Mucosa of descending colon (tissue), 3 donors: ENCODE results near the gene SNRPB2. TPM values are rescaled to one million over a fixed set of nuclear protein-coding genes. Genes with fewer than 3 reads are reported as not detected.

ENCODE experiments used
- ATAC-seq: fragments of 200-7000 bp; cut with Tn5 transposase; one replicate; pipeline ENCODE4 v1.9.1; 2020; ENCODE audit warnings: mild to moderate bottlenecking, moderate library complexity
- DNase-seq, 3 donors: peaks; one replicate each; pipeline ENCODE4 v3.0.0-alpha.2; 2020
- H3K36me3 ChIP-seq: fragments of 200-600 bp; one replicate; pipeline ENCODE4 v1.8.0; 2021; ENCODE audit warnings: low read depth, mild to moderate bottlenecking
- H3K4me1 ChIP-seq: fragments of 200-600 bp; one replicate; pipeline ENCODE4 v1.8.0; 2021; ENCODE audit warnings: low read depth, mild to moderate bottlenecking
- H3K4me3 ChIP-seq: fragments of 200-600 bp; one replicate; pipeline ENCODE4 v1.8.0; 2021; ENCODE audit warnings: mild to moderate bottlenecking
- H3K9me3 ChIP-seq: fragments of 200-600 bp; one replicate; pipeline ENCODE4 v1.8.0; 2021; ENCODE audit warnings: mild to moderate bottlenecking
- CTCF ChIP-seq: fragments of 200-600 bp; IDR thresholded peaks from one replicate; pipeline ENCODE4 v1.8.0; 2022; ENCODE audit warnings: antibody characterized with exemption, mild to moderate bottlenecking
- intact Hi-C, 2 donors: fragments of 100-400 bp; cut with DNase I in 1 of 2; cut with micrococcal nuclease in 1 of 2; formaldehyde crosslinking; loops; one replicate each; pipeline versions ENCODE4 v1.11.0 to v1.11.1; 2022; cut with DNase I, micrococcal nuclease
- total RNA-seq, 3 donors: library from RNA; stranded (reverse); fragmentation: NEBNext Ultra II Directional in 2 of 3; extraction: Animal tissue kit (Norgen Biotek cat#: 25700) in 2 of 3; gene quantifications; one replicate each; pipeline versions ENCODE4 v1.2.1 to v1.2.4, GENCODE V29; 2021 to 2023
- donor health status: DM: no; HTN: no; CAD: no; lungs with moderate emphysema.
- donor health status: DM: no; HTN: no; CAD: no.
- donor health status: DM: no; HTN: yes; CAD: no.

The SNRPB2 gene
- total RNA-seq, 3 donors from 2014 or later: 25.7 to 42.1 (median 36.2) TPM

DNA sequence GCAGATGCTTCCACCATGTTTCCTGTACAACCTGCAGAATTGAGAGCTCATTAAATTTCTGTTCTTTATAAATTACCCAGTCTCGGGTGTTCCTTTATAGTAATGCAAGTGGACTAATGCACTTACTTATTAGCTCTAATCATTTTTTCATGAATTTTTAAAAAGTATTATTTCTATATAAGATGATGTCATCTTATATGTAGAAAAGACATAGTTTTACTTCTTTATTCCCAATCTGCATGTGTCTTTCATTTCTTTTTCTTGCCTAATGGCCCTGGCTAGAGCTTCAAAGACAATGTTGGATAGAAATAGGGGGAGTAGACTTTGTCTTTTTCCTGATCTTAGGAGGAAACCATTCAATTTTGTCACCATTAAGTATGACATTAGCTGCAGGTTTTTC, 46.1 kb downstream of the SNRPB2 start:
- intact Hi-C loops: no loop called here
- TF ChIP-seq CTCF: no peak
- Histone ChIP-seq H3K9me3 (no peaks in the 10 kb centered on the region), H3K4me1 (no peaks in the 10 kb centered on the region), H3K4me3 (no peak overlapping the region), H3K36me3 (no peaks in the 10 kb centered on the region)
- ATAC-seq (no peak), DNase-seq (no peak)

DNA sequence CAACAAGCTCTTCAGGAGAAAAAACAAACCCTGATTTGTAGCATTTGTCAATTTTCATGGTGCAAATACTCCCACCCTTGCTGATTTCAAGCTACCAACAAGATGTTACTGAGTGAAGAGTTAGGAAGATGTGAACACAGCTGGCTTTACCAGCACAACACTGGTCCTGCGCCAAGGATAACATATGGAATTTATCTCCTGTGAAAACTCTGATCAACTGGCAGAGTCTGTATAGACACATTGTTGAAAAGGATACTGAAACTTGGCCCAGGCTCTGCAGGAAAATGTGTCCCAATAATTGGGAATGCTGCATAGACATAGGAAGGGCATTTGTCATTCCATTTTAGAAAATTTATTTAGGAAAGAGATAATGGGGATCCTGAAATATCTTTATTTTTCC, 47.3 kb downstream of the SNRPB2 start:
- intact Hi-C loops: no loop called here
- no peak for TF ChIP-seq CTCF
- H3K4me3 ChIP-seq: no peak overlapping the region
- H3K9me3 ChIP-seq: no peaks in the 10 kb centered on the region
- ATAC-seq: no peak
- no peak for DNase-seq
- no peaks in the 10 kb centered on the region for H3K4me1 ChIP-seq
- H3K36me3 ChIP-seq: no peaks in the 10 kb centered on the region

DNA sequence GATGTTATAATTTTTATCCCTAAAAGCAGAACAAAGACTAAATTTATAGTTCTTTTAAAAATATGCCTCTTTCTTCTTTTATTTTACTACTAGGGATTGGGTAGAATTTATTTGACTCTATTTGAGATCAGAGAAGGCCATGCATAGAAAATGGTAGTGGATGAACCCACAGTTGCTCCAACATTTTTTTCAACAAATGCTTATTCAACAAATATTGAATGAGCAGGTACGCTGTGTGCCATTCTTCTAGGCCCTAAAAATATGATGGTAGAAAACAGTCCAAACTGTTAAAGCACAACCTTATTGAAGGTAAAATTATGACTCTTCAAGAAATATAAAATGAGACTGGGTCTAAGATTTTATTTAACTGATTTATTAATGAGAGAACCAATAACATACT, 48.3 kb downstream of the SNRPB2 start:
- H3K4me1 ChIP-seq: no peaks in the 10 kb centered on the region
- no peaks in the 10 kb centered on the region for H3K36me3 ChIP-seq
- DNase-seq (no peak), ATAC-seq (no peak)
- no peaks in the 10 kb centered on the region for H3K9me3 ChIP-seq
- intact Hi-C loops: no loop called here
- TF ChIP-seq CTCF: no peak
- no peak overlapping the region for H3K4me3 ChIP-seq

- Histone ChIP-seq H3K4me1 (no peaks in the 10 kb centered on the region), H3K9me3 (no peaks in the 10 kb centered on the region), H3K4me3 (no peak overlapping the region), H3K36me3 (no peaks in the 10 kb centered on the region)
- intact Hi-C loops: no loop called here
- DNase-seq (no peak), ATAC-seq (no peak)
- TF ChIP-seq CTCF: no peak
These were observed 51.7 kb downstream of the SNRPB2 start for GRCh38 chr20:16781496-16781895.

DNA sequence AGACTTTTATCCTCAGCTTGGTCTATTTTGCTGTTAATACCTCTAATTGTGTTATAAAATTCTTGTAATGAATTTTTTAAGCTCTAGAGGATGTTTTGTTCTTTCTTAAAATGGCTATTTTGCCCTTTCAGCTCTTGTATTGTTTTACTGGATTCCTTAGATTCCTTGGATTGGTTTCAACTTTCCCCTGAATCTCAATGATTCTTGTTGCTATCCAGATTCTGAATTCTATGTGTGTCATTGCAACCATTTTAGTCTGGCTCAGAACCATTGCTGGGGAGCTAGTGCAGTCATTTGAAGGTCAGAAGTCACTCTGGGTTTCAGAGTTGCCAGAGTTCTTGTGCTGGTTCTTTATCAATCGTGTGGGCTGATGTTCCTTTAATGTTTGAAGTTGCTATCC, 55.4 kb downstream of the SNRPB2 start:
- Histone ChIP-seq H3K36me3 (no peaks in the 10 kb centered on the region), H3K9me3 (no peaks in the 10 kb centered on the region), H3K4me1 (no peaks in the 10 kb centered on the region), H3K4me3 (no peak overlapping the region)
- intact Hi-C loops: no loop called here
- no peak for DNase-seq
- TF ChIP-seq CTCF: no peak
- no peak for ATAC-seq

Other genes starting within 250 kb of the SNRPB2 start
- 10 to 100 TPM; 48.5 to 81.7 (median 65.1) TPM for gene KIF16B, start 156.6 kb upstream of the SNRPB2 start, total RNA-seq
- not detected for gene OTOR, start 18.3 kb downstream of the SNRPB2 start, total RNA-seq